GM19351 (cell line): ENCODE measurements around the gene ZNF845.
"Not testable (repeated sequence)": the region's sequence is repeated elsewhere in the genome, so short reads cannot be mapped to it uniquely, and the experiment has no call there.

Source experiments
- ATAC-seq: cut with Tn5 transposase; IDR thresholded peaks from one replicate; pipeline ENCODE4 v1.9.1; 2021; ENCODE audit warnings: mild to moderate bottlenecking, moderate library complexity; ENCODE audit not compliant: unreplicated experiment

The ZNF845 gene

DNA sequence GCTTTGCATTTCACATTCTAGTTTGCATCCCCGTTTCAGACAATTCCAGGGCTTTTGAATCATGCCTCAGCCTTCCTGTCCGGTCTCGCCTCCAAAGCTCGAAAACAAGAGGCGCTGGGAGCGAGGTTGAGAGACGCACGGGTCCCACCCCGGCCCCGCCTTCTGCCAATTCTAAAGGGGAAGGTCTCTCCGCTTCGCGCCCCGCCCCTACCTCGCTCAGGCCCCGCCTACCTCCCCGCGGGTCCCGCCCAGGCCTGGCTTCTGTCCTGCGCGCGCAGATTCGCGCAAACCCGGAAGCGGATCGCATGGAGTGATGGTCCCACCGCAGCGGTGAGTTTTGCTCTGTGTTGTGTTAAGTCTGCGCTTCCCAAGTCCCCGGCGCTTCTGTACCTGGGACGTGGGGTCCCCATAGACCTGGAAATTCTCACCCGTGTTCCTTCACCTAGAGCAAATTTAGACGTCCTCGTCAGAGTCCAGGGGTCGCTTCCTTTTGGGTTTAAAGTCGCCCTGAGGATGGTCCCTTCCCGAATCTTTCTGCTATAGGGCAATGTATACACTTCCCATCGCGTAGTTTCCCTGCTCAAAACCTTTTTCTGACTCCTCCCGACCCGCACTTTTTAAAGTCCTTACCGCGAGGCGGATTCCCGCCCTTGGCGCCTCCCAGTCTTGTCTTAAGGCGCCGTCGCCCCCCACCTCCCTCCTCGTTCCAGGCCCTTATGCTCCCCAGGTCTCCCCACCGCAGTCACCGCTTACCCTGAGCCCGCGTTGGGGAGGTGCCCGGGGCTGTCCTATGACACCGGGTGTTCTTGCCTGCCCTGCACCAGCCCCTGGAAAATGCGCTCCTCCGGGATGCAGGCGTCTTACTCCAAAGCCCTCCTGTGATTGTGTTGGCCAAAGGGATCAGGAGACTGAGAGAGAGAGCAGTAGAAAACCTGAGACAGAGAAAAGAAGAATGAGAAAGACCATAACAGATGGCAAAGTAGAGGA lies at the start of gene ZNF845:
ZNF845 (plus strand) TSS at position 287 of the 987 bp plus-strand sequence. CDS start 7,559 bp downstream, outside the sequence.
- peak; percentile 93 for ATAC-seq

DNA sequence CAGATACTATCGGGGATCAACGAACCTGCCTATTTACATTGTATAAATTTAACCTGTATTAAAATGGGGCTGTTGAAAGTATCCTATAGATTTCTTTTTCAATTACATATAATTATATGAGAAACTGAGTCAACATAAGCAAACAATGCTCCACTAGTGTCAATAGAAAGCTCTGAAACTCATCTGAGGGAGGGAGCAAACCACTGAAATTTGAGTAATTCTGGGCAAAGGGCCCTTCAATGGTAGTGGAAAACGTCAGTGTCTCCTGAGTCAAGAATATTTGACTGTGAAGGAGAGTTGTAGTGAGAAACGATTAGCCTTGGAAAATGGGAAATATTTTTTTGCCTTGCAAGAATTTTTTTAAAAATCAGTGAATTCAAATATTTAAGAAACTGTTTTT lies 48.5 kb upstream of the ZNF845 start:
- ATAC-seq = no peak

DNA sequence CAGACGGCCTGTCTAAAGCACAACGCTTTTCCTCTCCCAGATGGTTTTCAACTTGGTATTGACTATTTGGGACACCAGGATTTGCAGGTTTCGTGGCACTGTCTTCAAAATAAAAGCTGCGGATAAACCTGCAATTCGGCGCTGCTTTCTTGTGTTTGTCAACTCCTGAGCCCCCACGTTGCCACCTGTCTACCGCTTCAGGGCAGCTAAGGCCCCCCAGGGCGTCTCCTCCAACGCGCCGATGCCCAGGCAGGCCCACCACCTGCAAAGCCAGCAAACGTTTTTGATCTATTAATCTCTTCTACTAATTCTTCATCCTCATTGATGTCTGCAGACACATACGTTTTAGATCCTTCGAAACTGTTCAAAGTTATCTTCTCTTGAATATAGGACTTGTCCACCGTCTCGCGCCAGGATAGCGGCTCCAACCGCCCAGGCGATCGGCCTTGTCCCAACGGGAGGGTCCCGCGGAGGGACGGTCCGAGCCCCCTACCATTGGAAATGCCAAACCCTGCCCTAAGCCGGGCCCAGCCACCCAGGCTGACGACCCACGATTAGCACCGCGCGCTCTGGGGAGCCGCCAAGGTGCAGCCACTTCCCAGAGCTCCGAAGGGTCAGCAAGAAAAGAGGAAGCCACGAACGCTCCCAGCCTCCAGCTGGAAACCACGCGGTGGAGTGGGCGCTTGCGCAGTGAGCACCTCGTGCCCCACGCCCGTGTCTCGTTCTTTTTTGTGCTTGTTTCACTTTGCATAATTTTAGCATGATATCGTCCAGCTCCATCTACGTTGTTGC lies 42.6 kb upstream of the ZNF845 start:
- no peak for ATAC-seq

DNA sequence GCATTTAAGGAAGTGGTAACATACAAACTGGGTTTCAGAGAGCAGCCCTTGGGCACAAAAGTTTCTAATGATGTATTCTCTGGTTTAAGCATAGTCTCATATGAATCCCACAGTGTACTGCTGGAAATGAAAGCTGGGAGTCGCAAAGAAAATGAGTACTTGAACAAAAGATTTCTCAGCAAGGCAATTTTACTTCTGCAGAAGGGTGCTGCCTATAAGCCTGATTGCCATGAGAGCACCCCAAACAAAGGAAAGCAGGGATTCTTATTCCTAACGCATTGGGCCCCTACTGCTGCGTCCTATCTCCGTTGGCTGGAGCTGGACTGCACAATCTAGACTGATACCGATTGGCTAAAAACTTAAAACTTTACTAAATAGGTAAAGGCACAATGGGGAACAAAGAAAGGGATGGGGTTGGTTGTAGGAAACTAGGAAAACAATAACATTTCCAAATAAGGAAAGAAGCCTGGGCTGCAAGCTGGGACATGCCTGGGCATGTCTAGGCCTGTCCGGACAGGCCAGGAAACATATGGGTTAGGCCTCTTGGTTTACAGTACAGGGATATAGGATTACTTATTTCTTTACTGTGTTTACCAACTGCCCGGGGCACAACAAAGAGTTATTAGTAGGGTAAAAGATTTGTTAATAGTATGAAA lies 38.6 kb upstream of the ZNF845 start:
- ATAC-seq = no peak

DNA sequence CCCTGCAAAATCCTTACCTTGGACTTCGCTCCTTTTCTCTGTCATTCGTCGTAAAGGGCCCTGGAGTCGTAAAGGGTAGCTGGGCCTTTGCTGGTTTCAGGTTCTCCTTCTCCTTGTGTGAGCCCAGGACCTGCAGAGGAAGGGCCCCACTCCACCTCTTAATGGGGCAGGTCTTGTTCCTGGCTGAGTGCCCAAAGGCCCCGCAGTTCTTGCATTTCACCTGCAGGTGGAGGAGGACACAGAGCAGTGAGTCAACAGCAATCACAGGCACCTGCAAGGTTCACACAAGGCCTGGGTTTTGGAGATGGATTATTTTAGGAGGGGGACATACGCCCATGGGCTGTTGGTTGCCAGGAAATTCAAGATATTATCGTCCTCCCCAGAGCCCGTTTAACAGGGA lies 32.2 kb upstream of the ZNF845 start:
- not testable (repeated sequence) for ATAC-seq

DNA sequence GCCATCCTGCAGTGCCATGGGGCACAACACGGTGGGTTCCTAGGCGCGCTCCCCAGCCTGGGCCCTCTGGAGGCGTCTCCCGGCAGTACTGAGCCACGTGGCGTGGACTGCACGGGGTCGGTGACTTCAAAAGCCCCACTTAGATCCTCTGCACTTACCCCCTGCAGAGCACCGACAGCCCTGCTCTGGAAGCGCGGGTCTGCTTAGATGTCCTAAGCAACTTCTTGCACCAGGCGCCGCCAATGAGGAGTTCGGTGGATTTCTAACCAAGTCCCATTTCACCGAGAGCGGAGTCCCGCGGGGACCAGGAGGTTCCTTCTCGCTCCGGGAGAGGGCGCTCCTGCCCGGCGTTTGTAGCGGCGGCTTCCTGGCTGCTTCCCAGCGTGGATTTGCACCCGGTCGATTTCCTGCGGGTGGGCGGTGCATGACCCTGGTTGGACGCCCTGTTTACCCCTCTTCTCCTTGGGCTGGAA lies 25.2 kb upstream of the ZNF845 start:
- ATAC-seq = no peak

DNA sequence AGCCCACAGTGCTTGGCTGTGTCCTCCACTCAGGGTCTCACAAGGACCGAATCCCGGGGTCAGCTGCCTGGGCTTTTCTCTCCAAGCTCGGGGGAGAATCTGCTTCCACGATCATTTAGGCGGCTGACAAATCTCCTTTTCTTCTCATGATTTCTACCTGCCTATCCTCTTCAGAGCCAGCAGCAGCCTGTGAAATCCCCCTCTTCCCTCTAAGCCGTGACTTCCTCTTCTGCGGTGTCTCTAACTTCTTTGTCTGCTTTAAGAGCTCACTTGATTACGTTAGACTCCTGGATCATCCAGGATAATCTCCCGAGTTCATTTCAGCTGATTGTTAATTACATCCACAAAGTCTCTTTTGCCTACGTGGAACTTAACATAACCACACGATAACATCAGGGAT lies 22.5 kb upstream of the ZNF845 start:
- ATAC-seq = no peak

DNA sequence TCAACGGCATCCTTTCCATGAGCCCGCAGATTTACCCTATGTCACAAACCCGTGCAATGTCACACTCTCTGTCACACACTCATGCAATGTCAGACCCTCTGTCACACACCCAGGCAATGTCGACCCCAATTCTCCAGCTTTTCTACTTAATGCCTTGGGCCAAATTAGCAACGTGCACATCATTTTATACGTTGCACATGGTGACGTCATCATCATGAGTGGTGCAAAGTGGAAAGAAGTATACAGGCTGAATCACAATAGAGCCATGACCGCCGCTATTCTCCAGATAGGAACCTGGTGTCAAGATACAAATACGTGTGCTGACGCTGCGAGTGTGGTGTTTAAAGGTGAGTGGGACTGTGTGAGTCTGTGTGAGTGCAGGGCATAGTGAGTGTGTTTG lies 21.7 kb upstream of the ZNF845 start:
- ATAC-seq = no peak

DNA sequence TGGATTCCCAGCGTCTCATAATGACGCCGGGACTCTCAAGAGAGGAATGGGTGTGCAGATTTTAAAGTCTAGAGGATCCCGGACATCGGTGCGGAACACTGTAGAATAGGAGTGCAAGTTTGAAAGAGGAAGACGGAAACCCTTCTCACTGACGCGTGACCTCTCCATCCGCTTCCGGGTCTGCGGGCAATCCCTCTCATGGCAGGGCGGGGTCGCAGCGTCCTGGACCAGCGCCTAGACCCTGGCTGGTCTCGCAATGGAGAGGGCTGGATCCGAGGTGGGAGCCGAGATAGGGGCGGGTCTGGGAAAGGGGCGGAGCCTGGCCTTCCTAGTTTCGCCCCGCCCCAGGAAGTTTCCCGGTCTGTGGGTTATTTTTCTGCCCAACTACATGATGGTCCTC lies 4.6 kb upstream of the ZNF845 start:
- no peak for ATAC-seq

DNA sequence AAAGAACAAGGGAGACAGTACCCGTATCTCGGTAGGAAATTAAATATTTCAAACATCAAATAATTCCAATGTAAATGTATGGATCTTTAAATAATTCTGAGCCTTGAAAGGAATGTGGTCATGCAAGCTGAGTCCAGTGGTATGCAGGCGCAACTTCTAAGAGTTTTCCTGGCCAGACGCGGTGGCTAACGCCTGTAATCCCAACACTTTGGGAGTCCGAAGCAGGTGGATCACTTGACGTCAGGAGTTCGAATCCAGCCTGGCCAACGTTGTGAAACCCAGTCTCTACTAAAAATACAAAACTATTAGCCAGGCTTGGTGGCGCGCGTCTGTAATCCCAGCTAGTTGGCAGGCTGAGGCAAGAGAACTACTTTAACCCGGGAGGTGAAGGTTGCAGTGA lies 1.1 kb upstream of the ZNF845 start:
- ATAC-seq = no peak

DNA sequence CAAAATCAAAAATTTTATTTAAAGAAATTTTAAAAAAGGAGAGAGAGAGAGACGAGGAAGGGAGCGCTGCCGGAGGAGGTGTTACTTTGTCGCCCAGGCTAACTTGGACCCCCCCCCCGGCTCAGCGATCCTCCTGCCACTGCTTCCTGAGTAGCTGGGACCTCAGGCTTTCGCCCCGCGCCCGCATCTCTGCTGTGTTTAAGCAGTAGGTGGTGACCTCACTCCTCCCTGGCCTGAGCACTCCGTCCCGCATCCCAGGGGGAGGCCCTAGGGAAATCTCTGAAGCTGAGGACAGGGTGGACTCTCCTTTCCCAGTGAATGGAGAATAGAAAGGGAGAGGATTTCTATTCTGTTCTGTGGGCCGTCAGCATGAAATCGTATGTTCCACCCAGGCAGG lies 485 bp upstream of the ZNF845 start:
- ATAC-seq = no peak

DNA sequence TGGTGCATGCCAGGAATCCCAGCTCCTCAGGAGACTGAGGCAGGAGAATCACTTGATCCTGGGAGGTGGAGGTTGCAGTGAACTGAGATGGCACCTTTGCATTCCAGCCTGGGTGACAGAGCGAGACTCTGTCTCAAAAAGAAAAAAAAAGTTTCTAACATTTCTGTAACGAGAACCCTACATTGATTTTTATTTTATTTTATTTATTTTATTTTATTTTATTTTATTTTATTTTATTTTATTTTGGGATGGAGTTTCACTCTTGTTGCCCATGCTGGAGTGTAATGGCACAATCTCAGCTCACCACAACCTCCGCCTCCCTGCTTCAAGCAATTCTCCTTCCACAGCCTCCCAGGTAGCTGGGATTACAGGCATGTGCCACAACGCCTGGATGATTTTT lies 10.9 kb downstream of the ZNF845 start:
- ATAC-seq = not testable (repeated sequence)

DNA sequence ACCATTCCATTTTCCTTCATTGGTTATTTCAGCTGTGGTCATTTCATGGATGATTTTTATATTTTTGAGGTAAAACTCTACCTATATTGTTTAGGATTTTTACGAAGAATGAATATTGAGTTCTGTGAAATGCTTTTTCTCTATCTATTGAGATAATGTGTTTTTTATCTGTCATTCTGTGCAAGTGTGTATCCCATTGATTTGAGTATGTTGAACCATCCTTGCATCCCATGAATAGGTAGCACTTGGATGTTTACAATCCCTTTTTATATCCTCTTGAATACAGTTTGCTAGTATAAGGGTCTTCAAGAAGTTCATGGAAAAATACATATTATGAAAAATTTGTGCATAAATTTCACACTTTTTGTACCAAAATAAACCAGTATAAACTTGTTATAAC lies 22.2 kb downstream of the ZNF845 start:
- ATAC-seq = no peak

DNA sequence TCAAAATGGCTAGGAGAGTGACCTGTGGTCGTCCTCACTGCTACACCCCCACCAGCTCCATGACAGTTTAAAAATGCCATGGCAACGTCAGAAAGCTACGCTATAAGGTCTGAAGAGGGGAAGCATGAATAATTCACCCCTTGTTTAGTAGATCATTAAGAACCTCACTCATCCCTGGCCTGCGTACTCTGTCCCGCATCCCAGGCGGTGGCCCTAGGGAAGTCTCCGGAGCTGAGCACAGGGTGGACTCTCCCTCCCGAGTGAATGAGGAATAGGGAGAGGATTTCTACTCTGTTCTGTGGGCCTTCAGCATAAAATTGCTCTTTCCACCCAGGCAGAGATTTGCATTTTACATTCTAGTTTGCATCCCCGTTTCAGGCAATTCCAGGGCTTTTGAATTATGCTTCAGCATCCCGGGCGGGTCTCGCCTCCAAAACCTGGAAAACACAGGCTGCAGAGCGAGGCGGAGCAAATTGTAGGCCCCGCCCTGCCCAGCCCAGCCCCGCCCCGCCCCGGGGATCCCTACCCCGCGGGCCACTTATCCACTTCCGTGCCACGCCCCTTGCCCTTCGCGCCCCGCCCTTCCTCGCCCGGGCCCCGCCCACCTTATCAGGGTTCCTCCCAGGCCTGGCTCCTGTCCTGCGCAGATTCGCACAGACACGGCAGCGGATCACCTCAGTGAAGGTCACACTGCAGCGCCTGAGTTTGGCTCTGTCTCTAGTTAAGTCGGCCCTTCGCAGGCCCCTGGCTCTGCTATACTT lies 24.5 kb downstream of the ZNF845 start:
- ATAC-seq = no peak

DNA sequence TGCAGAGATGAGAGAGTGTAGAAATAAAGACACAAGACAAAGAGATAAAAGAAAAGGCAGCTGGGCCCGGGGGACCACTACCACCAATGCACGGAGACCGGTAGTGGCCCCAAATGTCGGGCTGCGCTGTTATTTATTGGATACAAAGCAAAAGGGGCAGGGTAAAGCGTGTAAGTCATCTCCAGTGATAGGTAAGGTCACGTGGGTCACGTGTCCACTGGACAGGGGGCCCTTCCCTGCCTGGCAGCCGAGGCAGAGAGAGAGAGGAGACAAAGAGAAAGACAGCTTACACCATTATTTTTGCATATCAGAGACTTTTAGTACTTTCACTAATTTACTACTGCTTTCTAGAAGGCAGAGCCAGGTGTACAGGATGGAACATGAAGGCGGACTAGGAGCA lies 26.5 kb downstream of the ZNF845 start:
- not testable (repeated sequence) for ATAC-seq

DNA sequence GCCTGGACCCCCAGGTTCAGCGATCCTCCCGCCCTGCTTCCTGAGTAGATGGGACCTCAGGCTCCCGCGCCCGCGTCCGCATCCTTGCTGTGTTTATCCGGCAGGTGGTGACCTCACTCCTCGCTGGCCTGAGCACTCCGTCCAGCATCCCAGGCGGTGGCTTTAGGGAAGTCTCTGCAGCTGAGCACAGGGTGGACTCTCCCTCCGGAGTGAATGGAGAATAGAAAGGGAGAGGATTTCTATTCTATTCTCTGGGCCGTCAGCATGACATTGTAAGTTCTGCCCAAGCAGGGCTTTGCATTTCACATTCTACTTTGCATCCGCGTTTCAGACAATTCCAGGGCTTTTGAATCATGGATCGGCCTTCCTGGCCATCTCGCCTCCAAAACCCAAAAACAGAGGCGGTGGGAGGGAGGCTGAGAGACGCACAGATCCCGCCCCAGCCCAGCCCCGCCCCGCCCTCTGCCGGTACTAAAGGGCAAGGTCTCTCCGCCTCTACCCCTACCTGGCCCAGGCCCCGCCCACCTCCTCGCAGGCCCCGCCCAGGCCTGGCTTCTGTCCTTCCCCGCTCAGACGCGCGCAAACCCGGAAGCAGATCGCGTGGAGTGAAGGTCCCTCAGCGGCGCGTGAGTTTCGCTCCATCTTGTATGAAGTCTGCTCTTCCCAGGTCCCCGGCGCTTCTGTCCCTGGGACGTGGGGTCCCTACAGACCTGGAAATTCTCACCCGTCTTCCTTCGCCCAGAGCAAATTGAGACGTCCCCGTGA lies 31.8 kb downstream of the ZNF845 start, which contains the start of gene ZNF525:
ZNF525 (plus strand) TSS at position 572 of the 765 bp plus-strand sequence. CDS start 6,577 bp downstream, outside the sequence.
- ATAC-seq = peak; percentile 98

DNA sequence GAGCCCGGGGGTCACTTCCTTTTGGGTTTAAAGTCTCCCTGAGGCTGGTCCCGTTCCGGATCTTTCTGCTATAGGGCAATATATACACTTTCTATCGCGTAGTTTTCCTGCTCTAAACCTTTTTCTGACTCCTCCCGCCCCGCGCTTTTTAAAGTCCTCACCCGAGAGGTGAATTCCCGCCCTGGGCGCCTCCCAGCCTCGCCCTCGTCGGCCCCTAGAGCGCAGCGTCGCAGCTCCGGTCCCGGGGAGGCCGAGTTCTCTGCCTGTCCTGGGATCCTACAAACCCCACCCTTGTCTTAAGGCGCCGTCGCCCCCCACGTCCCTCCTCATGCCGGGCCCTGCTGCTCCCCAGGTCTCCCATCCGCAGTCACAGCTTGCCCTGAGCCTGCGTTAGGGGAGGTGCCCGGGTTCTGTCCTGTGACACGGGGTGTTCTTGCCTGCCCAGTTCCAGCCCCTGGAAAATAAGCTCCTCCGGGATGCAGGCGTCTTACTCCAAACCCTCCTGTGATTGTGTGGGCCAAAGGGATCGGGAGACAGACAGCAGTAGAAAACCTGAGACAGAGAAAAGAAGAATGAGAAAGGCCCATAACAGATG lies 32.4 kb downstream of the ZNF845 start:
- peak; percentile 56 for ATAC-seq

DNA sequence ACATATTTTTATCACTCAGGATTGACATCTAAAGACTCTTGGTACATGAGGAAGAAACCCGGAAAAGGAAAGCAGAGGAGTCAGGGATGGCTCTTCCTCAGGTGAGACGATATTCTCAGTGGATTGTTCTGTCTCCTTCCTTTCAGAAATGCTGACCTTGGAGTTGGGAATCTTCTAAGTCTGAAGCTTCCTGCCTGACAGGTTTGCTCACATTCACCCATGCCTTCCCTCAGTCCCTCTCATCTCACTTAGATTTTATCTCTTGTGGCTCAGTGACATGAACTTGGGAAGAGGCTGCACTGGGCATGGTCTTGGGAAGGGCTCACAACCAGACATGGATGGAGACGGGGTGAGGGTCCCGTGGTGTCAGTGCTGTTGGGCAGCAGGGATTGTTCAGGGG lies 38.6 kb downstream of the ZNF845 start:
- no peak for ATAC-seq

DNA sequence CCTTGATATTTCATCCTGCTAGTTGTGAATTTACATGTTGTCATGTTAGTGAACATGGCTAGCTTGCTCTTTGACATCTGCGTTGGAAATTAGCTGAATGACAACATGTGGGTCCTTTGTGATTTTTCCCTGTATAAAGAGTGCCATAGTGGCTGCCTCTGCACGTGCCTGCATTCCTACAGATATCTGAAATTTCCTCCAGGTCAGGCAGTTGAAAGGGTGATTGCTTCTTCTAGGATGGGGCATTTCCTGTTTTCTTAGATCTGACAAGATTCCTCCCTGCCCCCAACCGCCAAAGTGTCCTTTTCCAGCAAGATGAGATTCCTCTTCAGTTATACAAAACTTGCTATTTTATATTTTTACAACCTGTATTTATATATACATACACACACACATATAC lies 40.7 kb downstream of the ZNF845 start:
- ATAC-seq = no peak
